ENCODE results near the gene CIBAR2.

CIBAR2 gene

DNA sequence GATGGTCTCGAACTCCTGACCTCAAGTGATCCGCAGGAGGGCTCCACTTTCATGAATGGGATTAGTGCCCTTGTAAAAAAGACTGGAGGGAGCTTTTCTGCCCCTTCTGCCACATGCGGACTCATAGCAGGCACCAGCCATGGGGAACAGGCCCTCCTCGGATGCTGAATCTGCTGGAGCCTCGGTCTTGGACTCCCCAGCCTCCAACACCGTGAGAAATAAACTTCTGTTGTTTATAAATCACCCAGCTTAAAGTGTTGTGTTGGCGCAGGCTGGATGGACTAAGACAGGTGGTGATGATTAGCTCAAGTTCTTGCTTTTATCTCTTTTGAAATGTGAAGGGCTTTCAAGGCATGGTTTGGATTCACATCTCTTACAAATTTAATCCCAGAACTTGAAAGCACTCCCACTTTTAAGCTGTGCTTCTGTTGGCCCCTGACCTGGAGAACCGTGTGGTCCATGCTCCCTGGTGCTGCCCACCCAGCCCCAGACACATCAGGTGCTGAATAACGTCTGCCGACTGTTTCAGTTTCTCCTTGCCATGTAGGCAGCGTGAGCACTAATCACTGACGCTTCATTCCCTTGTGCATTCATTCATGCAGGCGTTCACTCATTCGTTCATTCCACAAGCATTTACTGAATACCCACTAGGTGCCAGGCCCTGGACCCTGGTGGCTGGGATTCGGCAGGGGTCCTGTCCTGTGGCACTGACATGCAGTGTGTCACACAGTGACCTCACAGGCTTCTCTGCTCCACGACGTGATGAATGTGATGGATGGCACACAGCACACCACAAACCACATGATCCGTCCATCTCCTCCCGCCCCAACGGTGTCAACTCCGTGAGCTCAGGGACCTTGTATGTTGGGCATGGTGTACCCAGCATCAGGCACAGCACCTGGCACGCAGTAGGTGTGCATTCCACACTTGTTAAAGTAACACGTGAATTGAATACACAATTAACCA lies 8.9 kb downstream of the CIBAR2 start:
- DNase-seq (ENCODE audit: low read depth) = no peak

DNA sequence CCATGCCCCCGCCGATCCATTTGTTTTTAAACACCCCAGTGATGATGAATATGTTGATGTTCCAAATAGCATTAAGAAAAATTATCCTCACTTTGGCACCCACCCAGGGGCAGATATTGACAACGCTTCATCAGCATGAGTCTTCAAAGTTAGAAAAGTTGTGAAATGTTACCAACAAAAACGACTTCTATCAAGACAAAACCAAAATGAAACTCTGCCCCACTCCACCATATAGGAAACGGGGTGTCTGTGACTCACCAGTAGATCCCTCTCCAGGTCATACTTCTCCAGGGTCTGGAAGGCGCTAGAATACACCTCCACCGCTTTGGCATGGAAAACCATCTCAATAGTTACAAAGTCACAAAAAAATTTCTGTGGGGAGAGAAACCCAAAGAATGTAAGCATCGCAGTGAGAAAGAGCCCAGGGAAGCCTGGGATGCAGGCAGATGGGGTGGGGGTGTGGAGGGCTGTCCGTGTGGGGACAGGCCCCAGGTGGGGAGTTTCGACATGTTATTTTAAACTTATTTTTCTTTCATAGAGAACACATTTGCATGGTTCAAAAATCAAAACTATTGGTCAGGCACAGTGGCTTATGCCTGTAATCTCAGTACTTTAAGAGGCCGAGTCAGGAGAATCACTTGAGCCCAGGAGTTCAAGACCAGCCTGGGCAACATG lies 10.2 kb downstream of the CIBAR2 start:
- DNase-seq (ENCODE audit: low read depth) = no peak

DNA sequence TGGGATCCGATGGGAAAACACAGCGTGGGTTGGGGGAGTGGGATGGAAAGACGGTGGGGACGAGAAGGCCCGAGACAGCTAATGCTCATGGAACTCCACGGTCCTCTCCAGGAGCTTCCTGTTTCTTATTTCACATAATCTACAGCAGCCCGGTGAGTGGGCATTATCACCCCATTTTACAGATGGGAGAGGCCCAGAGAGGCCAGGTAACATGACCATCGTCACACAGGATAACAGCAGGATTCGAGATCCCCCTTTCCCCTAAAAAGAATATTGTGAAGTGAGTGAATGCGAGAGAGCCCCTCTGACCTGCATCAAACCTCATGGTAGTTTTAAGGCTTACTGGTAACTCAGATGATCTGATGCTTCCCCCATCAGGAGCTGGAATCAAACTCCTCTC lies 12.0 kb downstream of the CIBAR2 start:
- no peak for DNase-seq (ENCODE audit: low read depth)

DNA sequence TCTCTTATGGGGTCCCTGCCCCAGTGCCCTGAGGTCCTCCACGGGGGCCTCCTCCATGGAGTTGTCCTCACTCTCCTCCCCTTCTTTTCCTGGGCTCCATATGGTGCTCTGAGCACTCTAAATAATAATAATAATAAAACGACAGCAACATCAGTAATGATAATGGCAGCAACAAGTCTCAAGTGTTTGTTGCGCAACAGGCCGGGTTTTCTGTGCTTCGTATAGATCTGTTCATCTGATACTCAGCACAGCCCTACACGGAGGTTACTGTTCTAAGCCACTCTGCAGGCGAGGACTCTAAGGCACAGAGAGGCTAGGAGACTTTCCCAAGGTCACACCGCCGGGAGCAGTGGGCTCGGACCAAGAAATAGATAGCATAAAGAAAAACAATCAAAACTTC lies 13.7 kb downstream of the CIBAR2 start:
- no peak for DNase-seq (ENCODE audit: low read depth)

GRCh38 chr16:85096921-85097320 lies 15.4 kb downstream of the CIBAR2 start:
- DNase-seq (ENCODE audit: low read depth) = no peak

DNA sequence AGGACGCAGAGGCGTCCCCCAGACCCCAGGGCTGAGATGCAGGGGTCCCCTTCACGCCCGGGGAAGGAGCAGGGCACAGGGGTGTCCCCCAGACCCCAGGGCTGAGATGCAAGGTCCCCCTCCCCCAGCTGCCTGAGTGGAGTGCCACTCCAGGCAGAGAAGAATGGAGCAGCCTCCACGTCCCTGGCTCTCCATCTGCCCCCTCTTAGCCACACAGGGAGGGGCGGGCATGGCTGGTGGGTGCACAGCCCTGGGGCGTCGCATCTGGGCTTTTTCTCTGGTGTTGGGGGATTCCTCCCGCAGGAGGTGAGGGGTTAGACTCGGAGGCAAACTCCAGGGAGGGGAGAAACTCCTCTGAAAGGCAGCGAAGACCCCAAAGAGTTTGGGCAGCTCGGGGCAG lies 17.5 kb downstream of the CIBAR2 start:
- no peak for DNase-seq (ENCODE audit: low read depth)

GRCh38 chr16:85094176-85094805 lies 18.0 kb downstream of the CIBAR2 start:
- no peak for DNase-seq (ENCODE audit: low read depth)

DNA sequence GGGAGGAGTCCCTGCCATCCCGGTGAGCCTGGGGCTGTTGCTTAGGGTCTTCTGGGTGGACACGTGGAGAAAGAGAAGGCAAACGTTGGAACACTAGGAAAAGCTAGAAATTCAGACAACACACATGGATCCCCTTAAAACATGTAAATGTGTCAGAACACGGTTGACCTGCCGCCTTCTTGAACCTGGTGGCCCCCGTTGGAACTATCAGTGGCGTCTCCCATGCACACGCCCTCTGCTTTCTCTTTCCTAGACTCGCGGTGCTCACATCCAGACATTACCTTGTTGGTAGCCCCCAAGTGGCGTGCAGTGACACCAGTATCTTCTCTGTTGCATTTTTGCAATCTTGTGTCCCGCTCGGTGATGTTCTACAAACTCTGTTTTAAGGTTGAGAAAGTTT lies 18.6 kb downstream of the CIBAR2 start:
- no peak for DNase-seq (ENCODE audit: low read depth)

DNA sequence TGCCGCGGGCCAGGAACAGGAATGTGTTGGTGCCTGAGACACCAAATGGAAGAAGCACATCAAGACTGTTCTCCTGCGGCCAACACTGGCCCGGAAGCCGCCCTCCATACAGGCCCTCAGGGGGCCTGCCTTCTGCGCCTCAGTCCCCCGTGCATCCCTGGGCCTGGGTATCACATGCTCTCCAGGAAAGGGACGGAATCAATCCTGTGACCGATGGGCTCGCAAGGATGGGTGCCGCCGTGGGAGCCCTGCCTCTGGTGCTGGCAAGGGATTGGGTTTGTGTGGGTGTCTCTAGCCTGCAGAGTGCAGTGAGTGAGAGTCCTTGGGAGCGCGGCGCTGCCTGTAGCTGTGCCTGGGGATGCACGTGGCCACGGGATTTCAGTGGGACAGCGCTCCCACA lies 19.4 kb downstream of the CIBAR2 start:
- no peak for DNase-seq (ENCODE audit: low read depth)

GRCh38 chr16:85092309-85092708 lies 20.0 kb downstream of the CIBAR2 start:
- no peak for DNase-seq (ENCODE audit: low read depth)

- DNase-seq (ENCODE audit: low read depth) = no peak
Measured at GRCh38 chr16:85091522-85091910, 20.8 kb downstream of the CIBAR2 start.

DNA sequence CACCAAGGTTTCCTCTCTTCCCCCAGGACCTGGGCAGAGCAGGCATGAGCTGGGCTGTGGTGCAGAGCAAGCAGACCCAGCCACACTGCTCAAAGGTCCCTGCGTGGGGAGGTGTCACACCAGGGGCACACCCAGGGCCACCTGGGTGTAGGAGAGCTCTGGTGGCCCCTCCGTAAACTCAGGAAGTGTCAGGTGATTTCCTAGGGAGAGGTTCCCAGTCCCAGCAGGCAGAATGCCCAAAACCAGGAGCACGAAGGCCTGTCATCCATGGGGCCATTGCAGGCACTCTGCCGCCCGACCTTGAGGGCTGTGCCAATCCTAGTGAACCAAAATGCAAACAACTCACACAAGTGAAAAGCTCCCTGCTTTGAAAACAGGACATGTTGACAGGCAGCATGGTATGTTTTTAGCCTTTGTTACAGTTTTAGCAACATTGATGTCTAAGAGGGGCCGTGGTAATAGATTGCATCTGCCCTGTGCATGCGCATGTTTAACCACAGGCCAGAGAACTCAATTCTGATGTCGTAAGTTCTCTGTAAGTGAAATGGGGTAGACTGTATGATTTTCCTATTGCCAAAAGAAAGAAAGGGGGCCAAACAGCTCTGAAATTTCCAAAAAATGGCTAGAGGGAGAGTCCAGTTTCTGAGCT lies 21.3 kb downstream of the CIBAR2 start:
- DNase-seq (ENCODE audit: low read depth) = no peak

GRCh38 chr16:85090181-85090580 lies 22.1 kb downstream of the CIBAR2 start:
- no peak for DNase-seq (ENCODE audit: low read depth)

DNA sequence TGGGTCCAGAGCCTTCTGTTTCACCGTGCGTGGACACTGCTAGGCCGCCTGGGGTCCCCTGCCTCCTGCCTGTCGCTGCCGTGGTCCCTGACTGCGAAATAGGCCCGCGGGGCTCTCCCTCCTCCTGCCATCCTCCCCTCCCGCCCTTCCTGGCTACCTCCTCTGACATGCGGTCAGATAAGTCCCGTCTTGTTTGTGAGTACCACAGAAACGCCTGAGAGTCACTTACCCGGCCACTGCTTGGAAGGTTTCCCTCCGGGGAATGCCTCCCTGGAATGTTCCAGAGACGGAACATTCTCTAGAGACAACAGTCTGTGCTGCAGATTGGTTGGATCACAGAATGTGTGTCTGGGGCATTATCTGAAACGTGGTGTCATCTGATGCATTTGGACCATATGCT lies 22.7 kb downstream of the CIBAR2 start:
- no peak for DNase-seq (ENCODE audit: low read depth)

DNA sequence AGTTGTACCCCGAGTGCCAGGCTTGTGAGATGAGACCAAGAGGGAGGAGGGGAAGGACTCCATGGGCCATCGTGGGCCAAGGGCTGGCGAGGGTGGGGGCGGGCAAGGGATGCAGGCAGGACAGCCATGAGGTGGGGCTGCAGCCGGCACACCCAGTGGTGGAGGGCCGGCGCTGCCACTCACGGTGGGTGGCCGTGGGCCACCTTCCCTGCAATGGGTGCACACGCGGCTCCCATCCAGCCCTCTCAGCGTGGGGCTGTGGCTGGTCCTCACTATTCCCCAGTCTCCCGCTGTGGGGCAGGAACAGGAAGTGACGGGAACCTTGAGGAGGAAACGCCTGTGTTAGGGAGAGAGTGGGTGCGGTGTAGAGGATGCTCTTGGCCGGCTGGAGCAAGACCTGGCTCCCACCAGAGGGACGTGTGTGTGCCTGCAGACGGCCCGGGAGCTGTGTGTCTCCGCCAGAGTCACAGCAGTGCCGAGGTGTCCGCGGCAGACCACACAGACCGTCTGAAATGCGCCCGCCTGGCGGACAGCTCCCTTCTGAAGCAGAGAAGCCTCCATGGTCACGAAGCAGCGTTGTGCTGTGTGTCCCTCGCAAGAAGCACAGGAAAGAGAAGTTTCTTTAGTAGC lies 23.6 kb downstream of the CIBAR2 start:
- DNase-seq (ENCODE audit: low read depth) = no peak

- DNase-seq (ENCODE audit: low read depth) = no peak
Measured at GRCh38 chr16:85087899-85088569, 24.2 kb downstream of the CIBAR2 start.

DNA sequence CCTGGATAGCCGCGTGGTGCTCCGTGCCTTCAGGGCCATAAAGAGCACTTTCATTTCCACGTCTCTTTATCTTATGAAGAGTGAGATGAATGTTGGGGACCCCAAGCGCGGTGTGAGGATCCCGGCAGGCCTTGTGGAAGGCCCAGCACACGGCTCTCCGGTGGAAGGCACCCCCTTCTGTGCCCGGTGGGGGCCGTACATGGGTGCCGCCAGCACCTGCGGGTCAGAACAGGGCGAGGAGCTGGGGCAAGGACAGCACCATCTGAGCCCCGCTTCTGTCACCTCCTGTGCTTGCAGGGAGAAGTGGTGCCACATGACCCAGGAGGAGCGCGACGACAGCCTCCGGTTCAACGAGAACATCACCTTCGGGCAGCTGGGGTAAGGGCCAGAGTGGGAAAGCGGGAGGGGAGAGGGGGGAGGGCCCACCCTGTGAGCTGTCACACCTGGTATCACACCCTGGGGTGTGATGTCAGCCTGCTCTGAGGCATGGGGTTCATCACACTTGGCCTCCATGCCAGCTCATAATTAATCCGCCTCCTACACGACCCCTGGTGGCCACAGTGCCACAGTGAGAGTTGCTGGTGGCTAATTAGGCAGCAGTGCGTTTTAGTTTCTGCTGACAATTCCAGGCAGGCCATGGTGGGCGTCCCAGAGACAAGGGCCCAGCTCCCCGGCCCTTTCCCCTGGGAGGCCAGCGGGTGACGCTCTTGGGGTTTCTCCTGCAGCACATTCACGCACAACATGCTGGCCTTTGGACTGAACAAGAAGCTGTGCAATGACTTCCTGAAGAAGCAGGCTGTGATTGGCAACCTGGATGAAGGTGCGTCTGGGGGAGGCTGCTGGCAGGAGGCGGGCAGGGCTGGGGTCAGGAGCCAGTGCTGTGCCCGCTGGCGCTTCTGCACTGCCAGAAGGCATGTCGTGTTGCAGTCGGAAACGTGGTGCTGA lies 25.7 kb downstream of the CIBAR2 start:
- DNase-seq (ENCODE audit: low read depth) = peak; percentile 68

DNA sequence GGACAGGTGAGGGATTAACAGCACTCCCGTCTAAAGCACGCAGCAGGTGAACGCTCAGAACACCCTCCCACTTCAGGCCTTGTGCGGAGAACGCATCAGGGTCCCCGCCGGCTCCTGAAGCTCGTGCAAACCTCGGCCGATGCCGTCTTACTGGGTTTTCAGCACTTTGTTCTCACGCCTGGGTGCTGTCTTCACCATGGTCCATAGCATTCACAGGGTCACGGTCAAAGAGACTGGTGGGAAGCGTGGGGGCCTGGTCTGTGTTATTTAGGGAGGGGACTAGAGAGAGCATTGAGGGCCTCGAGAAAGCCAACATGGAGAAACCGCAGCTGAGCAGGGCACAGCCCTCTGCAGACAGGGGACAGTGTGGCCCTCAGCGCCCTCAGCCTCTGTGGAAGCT lies 26.6 kb downstream of the CIBAR2 start:
- DNase-seq (ENCODE audit: low read depth) = no peak

GRCh38 chr16:85084841-85085510 lies 27.3 kb downstream of the CIBAR2 start:
- no peak for DNase-seq (ENCODE audit: low read depth)
